ENCODE results near the gene OR52K1.
"Not testable (repeated sequence)": the region's sequence is repeated elsewhere in the genome, so short reads cannot be mapped to it uniquely, and the experiment has no call there.

OR52K1 gene

GRCh38 chr11:4482445-4482844 is at the start of gene OR52K1:
Gene OR52K1 (plus strand): TSS chr11:4482646. CDS start chr11:4488901, 6,255 bp downstream.
- DNase-seq: peak; percentile 1

GRCh38 chr11:4433856-4434255 is 48.6 kb upstream of the OR52K1 start:
- DNase-seq: no peak

GRCh38 chr11:4436411-4436810 is 46.0 kb upstream of the OR52K1 start:
- no peak for DNase-seq

GRCh38 chr11:4441515-4441914 is 40.9 kb upstream of the OR52K1 start:
- peak; percentile 78 for DNase-seq

- no peak for DNase-seq
Observed at GRCh38 chr11:4443232-4443891, 39.1 kb upstream of the OR52K1 start.

GRCh38 chr11:4448995-4449394 is 33.5 kb upstream of the OR52K1 start, which contains the start of gene OR52K2:
Gene OR52K2 (plus strand): TSS chr11:4449295. CDS start chr11:4449340, 45 bp downstream.
- DNase-seq: no peak

GRCh38 chr11:4453118-4453517 is 29.3 kb upstream of the OR52K1 start:
- no peak for DNase-seq

- no peak for DNase-seq
Observed at GRCh38 chr11:4454021-4454420, 28.4 kb upstream of the OR52K1 start.

- DNase-seq: peak; percentile 77
Observed at GRCh38 chr11:4455419-4455818, 27.0 kb upstream of the OR52K1 start.

- peak; percentile 8 for DNase-seq
Observed at GRCh38 chr11:4459500-4459899, 22.9 kb upstream of the OR52K1 start.

- DNase-seq: no peak
Observed at GRCh38 chr11:4460151-4460550, 22.3 kb upstream of the OR52K1 start.

- DNase-seq: no peak
Observed at GRCh38 chr11:4464216-4465159, 18.0 kb upstream of the OR52K1 start.

- DNase-seq: no peak
Observed at GRCh38 chr11:4465407-4465806, 17.0 kb upstream of the OR52K1 start.

- DNase-seq: no peak
Observed at GRCh38 chr11:4466131-4466870, 16.1 kb upstream of the OR52K1 start.

- DNase-seq: no peak
Observed at GRCh38 chr11:4466871-4467442, 15.5 kb upstream of the OR52K1 start.

GRCh38 chr11:4467811-4468606 is 14.4 kb upstream of the OR52K1 start:
- peak; percentile 29 for DNase-seq

- DNase-seq: no peak
Observed at GRCh38 chr11:4479644-4480043, 2.8 kb upstream of the OR52K1 start.

GRCh38 chr11:4480577-4481239 is 1.7 kb upstream of the OR52K1 start:
- DNase-seq: no peak

- no peak for DNase-seq
Observed at GRCh38 chr11:4481240-4481582, 1.2 kb upstream of the OR52K1 start.

GRCh38 chr11:4484310-4484709 is 1.9 kb downstream of the OR52K1 start:
- DNase-seq: no peak

GRCh38 chr11:4491405-4491804 is 9.0 kb downstream of the OR52K1 start:
- not testable (repeated sequence) for DNase-seq
